Upper lobe of left lung (tissue), 6 donors: ENCODE measurements around the gene ALDOC. TPM values are rescaled to one million over a fixed set of nuclear protein-coding genes. Genes with fewer than 3 reads are reported as not detected.

Experiments
- ATAC-seq, 2 donors: fragments of 200-7000 bp; cut with Tn5 transposase; one replicate each; pipeline ENCODE4 v1.9.1; 2022; ENCODE audit warnings: mild to moderate bottlenecking in 2 of 2, moderate library complexity in 2 of 2; ENCODE audit not compliant: low FRiP score in 2 of 2
- DNase-seq, 2 donors: peaks; one replicate each; pipeline ENCODE4 v3.0.0-alpha.2; 2019 to 2020
- H3K27ac ChIP-seq, 4 donors: fragments of 200-600 bp; sonication (generic); one replicate each; pipeline ENCODE4 v1.5.1; 2016 to 2019
- H3K27me3 ChIP-seq, 4 donors: fragments of 200-600 bp; sonication (generic); one replicate each; pipeline ENCODE4 v1.5.1; 2017 to 2019
- H3K36me3 ChIP-seq, 4 donors: fragments of 200-600 bp; sonication (generic); one replicate each; pipeline ENCODE4 v1.5.1; 2016 to 2019
- H3K4me1 ChIP-seq, 4 donors: fragments of 200-600 bp; sonication (generic); one replicate each; pipeline ENCODE4 v1.5.1; 2018 to 2019
- H3K4me3 ChIP-seq, 4 donors: fragments of 200-600 bp; sonication (generic); one replicate each; pipeline ENCODE4 v1.5.1; 2017 to 2019; ENCODE audit warnings: mild to moderate bottlenecking in 2 of 4, moderate library complexity in 1 of 4
- H3K9me3 ChIP-seq, 4 donors: fragments of 200-600 bp; sonication (generic); one replicate each; pipeline ENCODE4 v1.5.1; 2018 to 2019
- CTCF ChIP-seq, 6 experiments: fragments of 450-650 bp in 4 of 6; fragments of 200-600 bp in 2 of 6; sonication (generic) in 2 of 6; IDR thresholded peaks; one replicate each; pipeline ENCODE4 v1.5.1; 2016 to 2019; ENCODE audit warnings: antibody characterized with exemption in 6 of 6
- EP300 ChIP-seq, 4 donors: sonication (generic); formaldehyde crosslinking; IDR thresholded peaks; one replicate each; pipeline ENCODE4 v1.5.1; 2017; ENCODE audit warnings: antibody characterized with exemption in 4 of 4, control low read depth in 2 of 4
- POLR2A ChIP-seq, 4 donors: fragments of 450-650 bp; IDR thresholded peaks; one replicate each; pipeline ENCODE4 v1.5.1; 2016 to 2017; ENCODE audit warnings: antibody characterized with exemption in 4 of 4, mild to moderate bottlenecking in 2 of 4
- POLR2AphosphoS5 ChIP-seq, 2 donors: sonication (generic); formaldehyde crosslinking; IDR thresholded peaks; one replicate each; pipeline ENCODE4 v1.5.1; 2017; ENCODE audit warnings: antibody characterized with exemption in 2 of 2
- WGBS, 2 donors: methylation state at CpG; one replicate each; pipeline ENCODE4 v1.1.5; 2017 to 2018; 5-methylcytosine and 5-hydroxymethylcytosine counted together
- total RNA-seq, 6 donors: library from RNA; depleted of rRNA in 4 of 6; stranded (reverse); fragments of >200 nt in 4 of 6; gene quantifications; one replicate each; pipeline versions ENCODE4 v1.1.0 to v1.2.1, GENCODE V29; 2016 to 2021
- donor health status: DM: no; HTN: no; CAD: no; lungs with moderate emphysema.
- donor health status: DM: no; HTN: yes; CAD: no; lungs with severe emphysema.

The ALDOC gene
- total RNA-seq, 6 donors from 2014 or later = 6.3 to 19.2 (median 14.2) TPM

DNA sequence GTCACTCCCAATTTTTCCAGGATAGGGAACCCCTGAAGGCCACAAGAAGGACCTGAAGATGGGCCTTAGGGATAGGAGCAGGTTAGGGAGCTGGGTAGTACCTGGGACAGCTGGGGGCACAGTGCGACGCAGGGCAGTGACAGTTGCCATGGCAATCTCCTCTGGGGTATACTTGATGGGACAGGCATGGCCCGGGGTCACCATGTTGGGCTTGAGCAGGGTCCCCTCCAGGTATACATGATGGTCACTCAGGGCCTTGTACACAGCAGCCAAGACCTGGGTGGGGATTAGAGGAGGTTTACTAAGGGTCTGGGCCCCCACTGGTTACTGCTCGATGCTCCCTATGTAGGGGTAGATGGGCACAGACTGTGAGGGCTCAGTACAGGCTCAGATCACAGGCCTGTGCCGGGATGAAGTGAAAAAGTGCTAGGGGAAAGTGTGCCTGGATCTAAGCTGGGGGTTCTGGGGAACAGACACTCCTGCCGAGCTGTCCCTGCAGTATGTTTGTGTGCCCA lies 2.7 kb downstream of the ALDOC start:
- DNase-seq (no peak), ATAC-seq (no peak)
- 92 to 97% methylated on average over 6 of the region's 6 CpGs for WGBS, 2 donors
- no peaks in the 10 kb centered on the region for H3K36me3 ChIP-seq
- TF ChIP-seq POLR2AphosphoS5 (IDR thresholded peaks at IDR 0.05) (no peak), CTCF (IDR thresholded peaks at IDR 0.05) (no peak), POLR2A (IDR thresholded peaks at IDR 0.05) (no peak), EP300 (IDR thresholded peaks at IDR 0.05) (no peak)
- no peak overlapping the region for H3K27ac ChIP-seq
- no peak overlapping the region for H3K4me3 ChIP-seq
- H3K9me3 ChIP-seq = no peaks in the 10 kb centered on the region
- H3K4me1 ChIP-seq = peaks cover 24 to 37% (median 27%) of the 10 kb centered on the region in 4 donors
- no peaks in the 10 kb centered on the region for H3K27me3 ChIP-seq

DNA sequence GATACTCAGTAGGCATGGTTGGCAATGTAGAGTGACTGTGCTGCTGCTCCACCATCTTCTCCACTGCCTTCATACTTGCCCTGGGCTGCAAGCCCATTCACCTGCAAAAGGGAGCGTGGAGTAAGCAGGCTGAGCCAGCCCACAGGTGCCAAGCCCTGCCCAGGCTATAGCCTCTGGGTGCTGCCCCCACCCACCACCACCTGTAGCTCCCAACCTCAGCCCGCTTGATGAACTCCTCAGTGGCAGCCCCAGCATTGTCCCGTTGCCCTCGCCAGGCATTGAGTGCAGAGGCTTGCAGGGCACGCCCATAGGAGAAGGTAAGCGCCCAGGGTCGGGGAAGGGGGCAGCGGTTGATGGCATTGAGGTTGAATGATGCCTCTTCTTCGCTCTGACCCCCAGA lies 3.2 kb downstream of the ALDOC start:
- peaks cover 24 to 37% (median 27%) of the 10 kb centered on the region in 4 donors for H3K4me1 ChIP-seq
- no peaks in the 10 kb centered on the region for H3K36me3 ChIP-seq
- no peaks in the 10 kb centered on the region for H3K27me3 ChIP-seq
- ATAC-seq (no peak), DNase-seq (no peak)
- H3K4me3 ChIP-seq = no peak overlapping the region
- no peaks in the 10 kb centered on the region for H3K9me3 ChIP-seq
- TF ChIP-seq POLR2A (IDR thresholded peaks at IDR 0.05) (no peak), CTCF (IDR thresholded peaks at IDR 0.05) (no peak), EP300 (IDR thresholded peaks at IDR 0.05) (no peak), POLR2AphosphoS5 (IDR thresholded peaks at IDR 0.05) (no peak)
- H3K27ac ChIP-seq = no peak overlapping the region
- WGBS, 2 donors = 94 to 97% methylated on average over 7 to 9 of the region's 9 CpGs

- ATAC-seq = no peak
- H3K27me3 ChIP-seq = no peaks in the 10 kb centered on the region
- TF ChIP-seq POLR2A (IDR thresholded peaks at IDR 0.05) (no peak), POLR2AphosphoS5 (IDR thresholded peaks at IDR 0.05) (no peak), EP300 (IDR thresholded peaks at IDR 0.05) (no peak), CTCF (IDR thresholded peaks at IDR 0.05) (no peak)
Observed at GRCh38 chr17:28573040-28573380, 3.7 kb downstream of the ALDOC start.

GRCh38 chr17:28572259-28573039 lies 4.2 kb downstream of the ALDOC start:
- DNase-seq = no peak
- Histone ChIP-seq H3K27me3 (no peaks in the 10 kb centered on the region), H3K36me3 (peaks cover 0 to under 1% (median 0%) of the 10 kb centered on the region in 4 donors), H3K4me3 (peak overlapping the region in 2 of 4 donors; percentile 88 to 99), H3K4me1 (peaks cover 24 to 37% (median 27%) of the 10 kb centered on the region in 4 donors), H3K27ac (peak overlapping the region in 1 of 4 donors; percentile 93), H3K9me3 (no peaks in the 10 kb centered on the region)
- TF ChIP-seq POLR2A (IDR thresholded peaks at IDR 0.05) = no peak
- no peak for TF ChIP-seq EP300 (IDR thresholded peaks at IDR 0.05)
- no peak for TF ChIP-seq POLR2AphosphoS5 (IDR thresholded peaks at IDR 0.05)
- TF ChIP-seq CTCF (IDR thresholded peaks at IDR 0.05) = no peak
- no peak for ATAC-seq
- 43 to 77% methylated on average over 1 to 5 of the region's 5 CpGs for WGBS, 2 donors

More at GRCh38 chr17:28573040-28573380, 3.7 kb downstream of the ALDOC start:
- Histone ChIP-seq H3K4me1 (peaks cover 24 to 37% (median 27%) of the 10 kb centered on the region in 4 donors), H3K36me3 (no peaks in the 10 kb centered on the region), H3K9me3 (no peaks in the 10 kb centered on the region), H3K27ac (no peak overlapping the region), H3K4me3 (no peak overlapping the region)
- DNase-seq = no peak
